Epithelial cell of prostate (primary cell): ENCODE results near the gene CALB2.
A peak's percentile ranks its signal among the peaks of the same experiment; 100 is the strongest.

ENCODE experiments used
- DNase-seq: peaks from one replicate; pipeline ENCODE4 v3.0.0-alpha.2; 2011; ENCODE audit warnings: low read depth, low spot score
- H3K27ac ChIP-seq: fragments of 450-650 bp; 2 replicates; pipeline ENCODE4 v1.5.1; 2017; ENCODE audit warnings: mild to moderate bottlenecking

CALB2 gene

GRCh38 chr16:71423016-71423415 is 64.5 kb downstream of the CALB2 start:
- H3K27ac ChIP-seq, result no peak overlapping the region
- DNase-seq, result no peak

GRCh38 chr16:71423865-71424264 is 65.3 kb downstream of the CALB2 start:
- no peak for DNase-seq
- no peak overlapping the region for H3K27ac ChIP-seq

- no peak for DNase-seq
- H3K27ac ChIP-seq, result no peak overlapping the region
These were observed 66.1 kb downstream of the CALB2 start for GRCh38 chr16:71424626-71425025.

GRCh38 chr16:71425746-71426068 is 67.2 kb downstream of the CALB2 start:
- no peak overlapping the region for H3K27ac ChIP-seq
- no peak for DNase-seq

- peak overlapping the region; percentile 6 for H3K27ac ChIP-seq
- DNase-seq, result peak; percentile 92
These were observed 67.8 kb downstream of the CALB2 start for GRCh38 chr16:71426069-71426879.

GRCh38 chr16:71426880-71427615 is 68.5 kb downstream of the CALB2 start:
- no peak for DNase-seq
- H3K27ac ChIP-seq, result peak overlapping the region; percentile 6

- DNase-seq, result no peak
- no peak overlapping the region for H3K27ac ChIP-seq
These were observed 69.9 kb downstream of the CALB2 start for GRCh38 chr16:71428385-71428784.

GRCh38 chr16:71428883-71429282 is 70.4 kb downstream of the CALB2 start:
- DNase-seq, result no peak
- H3K27ac ChIP-seq, result no peak overlapping the region

GRCh38 chr16:71429581-71429980 is 71.1 kb downstream of the CALB2 start:
- no peak for DNase-seq
- H3K27ac ChIP-seq, result no peak overlapping the region

GRCh38 chr16:71430744-71431143 is 72.2 kb downstream of the CALB2 start:
- H3K27ac ChIP-seq, result no peak overlapping the region
- no peak for DNase-seq

GRCh38 chr16:71431176-71431575 is 72.7 kb downstream of the CALB2 start:
- no peak overlapping the region for H3K27ac ChIP-seq
- DNase-seq, result no peak

- no peak for DNase-seq
- H3K27ac ChIP-seq, result no peak overlapping the region
These were observed 73.5 kb downstream of the CALB2 start for GRCh38 chr16:71431991-71432390.

GRCh38 chr16:71432906-71433305 is 74.4 kb downstream of the CALB2 start:
- no peak overlapping the region for H3K27ac ChIP-seq
- no peak for DNase-seq

- no peak for DNase-seq
- no peak overlapping the region for H3K27ac ChIP-seq
These were observed 78.0 kb downstream of the CALB2 start for GRCh38 chr16:71436473-71436872.

- DNase-seq, result no peak
- H3K27ac ChIP-seq, result no peak overlapping the region
These were observed 81.0 kb downstream of the CALB2 start for GRCh38 chr16:71439523-71439922.
